K562 (cell line): Measurements from ENCODE around the gene MAP3K15. TPM values are rescaled to one million over a fixed set of nuclear protein-coding genes. Genes with fewer than 3 reads are reported as not detected.

Experiments used
- ATAC-seq: fragments of 200-7000 bp; cut with Tn5 transposase; 3 replicates; pipeline ENCODE4 v1.9.1; 2020; ENCODE audit warnings: moderate library complexity
- BruUV-seq: library from RNA; stranded (reverse); fragments of 400-500 nt; replicated peaks from 2 replicates; lab custom pipeline; 2021; lab: Mats Ljungman, UMichigan
- CTCF ChIA-PET: fragments of 300-600 bp; formaldehyde crosslinking; extraction: SDS; loops from one replicate; lab custom pipeline; 2021; ENCODE audit warnings: low intra/inter-chr PET ratio; lab: Yijun Ruan, JAX
- POLR2A ChIA-PET: fragments of 300-600, 350-650 bp; sonication (Branson Sonifier 250); formaldehyde crosslinking; extraction: SDS; loops from one replicate; lab custom pipeline; 2021; ENCODE audit warnings: antibody characterized with exemption, inconsistent platforms; lab: Yijun Ruan, JAX
- DNase-seq, 4 experiments: peaks; one replicate each; pipeline versions ENCODE4 v3.0.0 to v3.0.0-alpha.2; 2011 to 2018; ENCODE audit warnings: low spot score in 3 of 4, mixed read lengths in 3 of 4; ENCODE audit errors: extremely low read depth in 1 of 4
- FAIRE-seq: peaks from 2 replicates; lab custom pipeline; 2011; peaks lifted over from hg19 to GRCh38; lab: Jason Lieb, UNC
- H2AFZ ChIP-seq: 2 replicates; pipeline ENCODE4 v1.6.0; 2011; ENCODE audit warnings: low read depth, low read length, control low read depth, inconsistent platforms
- H3K27ac ChIP-seq: fragments of 200-600 bp; 3 replicates; pipeline ENCODE4 v1.8.0; 2011; ENCODE audit warnings: low read depth, mild to moderate bottlenecking, control low read depth, inconsistent platforms, low read length, moderate library complexity, mixed read lengths; ENCODE audit errors: extremely low read depth
- H3K27me3 ChIP-seq, 2 experiments: fragments of 300-600 bp in 1 of 2; 2 replicates in 1 of 2; 3 replicates in 1 of 2; pipeline versions ENCODE4 v1.6.0 to v1.8.0; 2011; ENCODE audit warnings: inconsistent platforms in 2 of 2, low read length in 2 of 2, mild to moderate bottlenecking in 1 of 2, mixed read lengths in 1 of 2, moderate library complexity in 1 of 2; ENCODE audit not compliant: control insufficient read depth in 2 of 2, insufficient read depth in 2 of 2
- H3K36me3 ChIP-seq: fragments of 300-600 bp; 3 replicates; pipeline ENCODE4 v1.8.0; 2011; ENCODE audit warnings: mild to moderate bottlenecking, low read length, inconsistent platforms; ENCODE audit not compliant: control insufficient read depth, insufficient read depth
- H3K4me1 ChIP-seq, 2 experiments: fragments of 200-600 bp in 1 of 2; replicated peaks in 1 of 2; 2 replicates in 1 of 2; 3 replicates in 1 of 2; pipeline versions ENCODE4 v1.5.1 to v1.8.0; 2011; ENCODE audit warnings: inconsistent platforms in 2 of 2, low read length in 2 of 2, mild to moderate bottlenecking in 1 of 2, mixed read lengths in 1 of 2, moderate library complexity in 1 of 2; ENCODE audit not compliant: control insufficient read depth in 2 of 2, insufficient read depth in 2 of 2
- H3K4me2 ChIP-seq: 2 replicates; pipeline ENCODE4 v1.6.1; 2011; ENCODE audit warnings: low read length, control low read depth, inconsistent platforms, mixed read lengths; ENCODE audit not compliant: insufficient read depth
- H3K4me3 ChIP-seq: fragments of 200-600 bp; sonication (generic), shearing (Covaris generic); 2 replicates; pipeline ENCODE4 v1.5.1; 2016; ENCODE audit warnings: control low read depth, inconsistent platforms
- H3K79me2 ChIP-seq: fragments of 200-600 bp; 3 replicates; pipeline ENCODE4 v1.8.0; 2011; ENCODE audit warnings: low read length, inconsistent platforms; ENCODE audit not compliant: control insufficient read depth, insufficient read depth
- H3K9ac ChIP-seq, 2 experiments: 2 replicates each; pipeline versions ENCODE4 v1.6.0 to v1.6.1; 2011; ENCODE audit warnings: low read depth in 2 of 2, low read length in 2 of 2, control low read depth in 1 of 2, inconsistent platforms in 1 of 2, mild to moderate bottlenecking in 1 of 2, mixed read lengths in 1 of 2; ENCODE audit not compliant: insufficient read depth in 1 of 2
- H3K9me1 ChIP-seq: one replicate; pipeline ENCODE4 v1.6.0; 2011; ENCODE audit warnings: inconsistent platforms, mild to moderate bottlenecking, low read length, moderate library complexity; ENCODE audit not compliant: control insufficient read depth, insufficient read depth
- H3K9me3 ChIP-seq: replicated peaks from 2 replicates; pipeline ENCODE4 v1.5.1; 2011; ENCODE audit warnings: low read depth, low read length, inconsistent platforms; ENCODE audit not compliant: control insufficient read depth, insufficient read depth
- H4K20me1 ChIP-seq: replicated peaks from 2 replicates; pipeline ENCODE4 v1.6.1; 2011; ENCODE audit warnings: low read length, inconsistent platforms, mixed read lengths; ENCODE audit not compliant: control insufficient read depth, insufficient read depth
- CREB3L1 ChIP-seq: fragments of 450-650 bp; IDR thresholded peaks from 2 replicates; pipeline ENCODE4 v1.6.1; 2014; ENCODE audit warnings: low read depth, mild to moderate bottlenecking, moderate library complexity, borderline replicate concordance
- EP300 ChIP-seq: IDR thresholded peaks from 2 replicates; pipeline ENCODE4 v1.6.1; 2012; ENCODE audit warnings: low read length, improper control_type of control experiment
- L3MBTL2 ChIP-seq: fragments of 450-650 bp; IDR thresholded peaks from 2 replicates; pipeline ENCODE4 v1.6.1; 2016; ENCODE audit warnings: mild to moderate bottlenecking, moderate library complexity
- LEF1 ChIP-seq: fragments of 450-650 bp; IDR thresholded peaks from 2 replicates; pipeline ENCODE4 v1.6.1; 2016; ENCODE audit warnings: mild to moderate bottlenecking
- NFRKB ChIP-seq: fragments of 450-650 bp; IDR thresholded peaks from 2 replicates; pipeline ENCODE4 v1.6.1; 2016; ENCODE audit warnings: low read depth
- NR2F6 ChIP-seq: fragments of 450-650 bp; formaldehyde crosslinking; IDR thresholded peaks from 2 replicates; pipeline ENCODE4 v1.4.0; 2020; ENCODE audit warnings: mild to moderate bottlenecking
- PPARD ChIP-seq: fragments of 250-450 bp; sonication (Bioruptor Pico); IDR thresholded peaks from 2 replicates; pipeline ENCODE4 v1.8.0; 2022; ENCODE audit warnings: inconsistent platforms, mild to moderate bottlenecking, moderate library complexity
- SMAD2 ChIP-seq: fragments of 150-350 bp; IDR thresholded peaks from 2 replicates; pipeline ENCODE4 v1.6.1; 2014; ENCODE audit warnings: low read depth, mild to moderate bottlenecking, low read length
- THRA ChIP-seq: fragments of 450-650 bp; IDR thresholded peaks from 2 replicates; pipeline ENCODE4 v1.6.1; 2017; ENCODE audit warnings: mild to moderate bottlenecking, moderate library complexity
- ZBTB5 ChIP-seq: fragments of 450-650 bp; IDR thresholded peaks from 2 replicates; pipeline ENCODE4 v1.6.1; 2017; ENCODE audit warnings: antibody characterized with exemption
- ZNF121 ChIP-seq: sonication (generic); formaldehyde crosslinking; conservative IDR thresholded peaks from 2 replicates; pipeline ENCODE4 v1.8.0; 2022; ENCODE audit warnings: missing genetic modification reagents
- ZNF707 ChIP-seq: fragments of 250-450 bp; sonication (Bioruptor Pico); conservative IDR thresholded peaks from 2 replicates; pipeline ENCODE4 v1.8.0; 2022; ENCODE audit warnings: inconsistent platforms, mild to moderate bottlenecking, moderate library complexity
- ZNF764 ChIP-seq: fragments of 250-450 bp; sonication (Bioruptor Pico); IDR thresholded peaks from 2 replicates; pipeline ENCODE4 v1.4.0; 2020; ENCODE audit warnings: low read depth, mild to moderate bottlenecking, moderate library complexity
- ZNF766 ChIP-seq: fragments of 200-800 bp; sonication (Bioruptor generic); conservative IDR thresholded peaks from 2 replicates; pipeline ENCODE4 v1.6.1; 2016; ENCODE audit warnings: missing genetic modification characterization, missing compliant biosample characterization
- WGBS: fragments of 100-300 bp; shearing (Covaris generic); methylation state at CpG from one replicate; pipeline ENCODE4 v1.1.6; 2016; ENCODE audit warnings: low coverage, mixed read lengths; ENCODE audit not compliant: insufficient coverage; ENCODE audit errors: missing lambda C conversion rate; 5-methylcytosine and 5-hydroxymethylcytosine counted together
- in situ Hi-C: fragments of 300-500 bp; cut with MboI; formaldehyde crosslinking; loops from 4 replicates; pipeline ENCODE4 v1.15.0; 2018; ENCODE audit warnings: inconsistent platforms, mixed read lengths
- intact Hi-C: fragments of 100-400 bp; cut with micrococcal nuclease; formaldehyde crosslinking; loops from 2 replicates; pipeline ENCODE4 v1.14.2; 2022
- polyA plus RNA-seq, 8 experiments: library from polyadenylated mRNA; depleted of rRNA in 4 of 8; stranded (reverse) in 5 of 8; unstranded in 3 of 8; fragments of >200 nt; fragmentation: Nextera tagmentation in 2 of 8; fragmentation: Illumina TruSeq in 1 of 8; extraction: Ambion mirVana in 2 of 8; extraction: Trizol in 1 of 8; gene quantifications; 2 replicates each; pipeline versions ENCODE4 v1.2.1 to v1.2.3, GENCODE V29; 2011 to 2014; ENCODE audit warnings: inconsistent platforms in 1 of 8, missing spikeins in 1 of 8
- total RNA-seq, 7 experiments: library from RNA; depleted of rRNA in 6 of 7; stranded (reverse); fragments of >200 nt in 6 of 7; fragmentation: Illumina TruSeq in 2 of 7; extraction: Trizol in 2 of 7; gene quantifications; 2 replicates each; pipeline versions ENCODE4 v1.2.1 to v1.2.3, GENCODE V29; 2011 to 2021; ENCODE audit warnings: low replicate concordance in 1 of 7
- TF ChIP-seq, protein P1 (sequence below): fragments of 250-450 bp; sonication (Bioruptor Pico); IDR thresholded peaks from 2 replicates; pipeline ENCODE4 v1.5.0; 2021; ENCODE audit warnings: mild to moderate bottlenecking, moderate library complexity

The MAP3K15 gene
- total and polyA plus RNA-seq, 9 of the 15 experiments (the other 6 are each of a cell fraction or from before 2014, with no cell fraction given) = 0.03 to 0.29 (median 0.14) TPM; not detected in 5

GRCh38 chrX:19388741-19389140 is 126.6 kb downstream of the MAP3K15 start:
- H2AFZ ChIP-seq = no peak overlapping the region
- no peak overlapping the region for H3K9ac ChIP-seq
- peaks cover 0 to 4% of the 10 kb centered on the region in 2 experiments; a peak in 1 of 5 replicates for H3K27me3 ChIP-seq
- H3K4me2 ChIP-seq = no peak overlapping the region
- no peak overlapping the region for H3K4me3 ChIP-seq
- intact Hi-C loops (no loop called here), in situ Hi-C loops (no loop called here)
- H4K20me1 ChIP-seq = no peaks in the 10 kb centered on the region
- peaks cover 9 to 10% of the 10 kb centered on the region in 2 experiments; a peak in 4 of 5 replicates for H3K4me1 ChIP-seq
- ATAC-seq (no peak), FAIRE-seq (no peak), DNase-seq (no peak)
- H3K79me2 ChIP-seq = no peaks in the 10 kb centered on the region
- H3K36me3 ChIP-seq = no peaks in the 10 kb centered on the region
- 8% methylated on average over 8 of the region's 8 CpGs for WGBS
- CTCF ChIA-PET = no interaction called here
- H3K9me3 ChIP-seq = no peaks in the 10 kb centered on the region
- H3K27ac ChIP-seq = no peak overlapping the region
- POLR2A ChIA-PET = interaction anchor here (0.7 kb wide), 1 partner anchor 13 kb away, joined by 3 read pairs; no protein-coding TSS in a partner anchor
- no peak for TF ChIP-seq SMAD2
- no peak for TF ChIP-seq CREB3L1
- no peak for TF ChIP-seq L3MBTL2
- TF ChIP-seq LEF1 = no peak
- TF ChIP-seq, protein P1, sequence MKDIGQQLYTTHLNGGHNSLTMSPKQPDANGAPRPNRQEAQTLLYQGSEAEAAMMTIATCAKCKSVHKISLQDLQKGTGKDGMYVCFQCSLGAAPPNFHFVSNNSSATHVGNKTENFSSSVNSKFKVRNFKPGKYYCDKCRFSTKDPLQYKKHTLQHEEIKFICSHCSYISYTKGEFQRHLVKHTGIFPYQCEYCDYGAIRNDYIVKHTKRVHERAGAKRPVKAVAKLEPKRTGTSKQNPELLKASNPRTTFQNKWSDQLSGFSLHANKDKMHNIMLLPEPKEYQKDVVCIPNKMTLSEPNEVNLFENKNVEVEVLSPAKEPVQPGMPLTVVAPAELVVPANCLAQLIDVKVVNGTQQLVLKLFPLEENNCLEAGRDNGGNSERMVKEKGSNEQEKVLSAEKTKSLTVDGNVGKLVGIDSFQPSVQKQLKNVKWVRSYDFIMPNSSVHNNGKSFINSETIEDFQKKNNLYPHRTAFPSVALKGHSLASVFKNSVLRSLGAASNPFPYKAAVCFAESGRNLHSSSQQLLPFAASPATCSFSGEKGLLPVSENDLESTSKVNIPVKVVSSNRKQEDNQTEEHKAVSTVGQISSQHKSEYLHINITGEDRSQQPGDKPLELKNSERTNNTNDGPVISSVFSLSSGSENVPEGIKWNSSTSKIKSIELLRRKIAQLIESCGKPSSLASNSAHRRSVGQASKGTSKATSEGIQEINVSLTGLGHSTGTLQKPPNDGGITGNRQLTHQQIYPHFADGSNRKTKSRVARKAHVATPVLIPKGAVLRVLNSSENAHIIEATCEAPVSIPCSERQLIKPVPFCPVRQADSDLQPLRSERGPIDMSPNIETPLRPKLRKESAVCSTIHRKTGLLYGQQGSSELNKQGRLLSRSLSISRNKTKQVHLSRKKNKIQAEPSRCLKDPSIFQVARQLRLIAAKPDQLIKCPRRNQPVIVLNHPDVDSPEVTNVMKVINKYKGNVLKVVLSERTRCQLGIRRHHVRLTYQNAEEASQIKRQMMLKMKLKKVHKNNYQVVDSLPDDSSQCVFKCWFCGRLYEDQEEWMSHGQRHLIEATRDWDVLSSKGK (CRISPR knock-in tag) = no peak
- no peak for TF ChIP-seq EP300
- TF ChIP-seq THRA = no peak
- no peak for TF ChIP-seq NR2F6 (CRISPR knock-in tag)
- no peak for TF ChIP-seq NFRKB
- TF ChIP-seq ZNF121 (CRISPR knock-in tag) = no peak
- TF ChIP-seq ZNF707 (CRISPR knock-in tag) = no peak
- no peak for TF ChIP-seq ZNF766
- no peak for TF ChIP-seq PPARD
- TF ChIP-seq ZNF764 (CRISPR knock-in tag) = no peak
- TF ChIP-seq ZBTB5 = no peak
- BruUV-seq = no TSS peak
- H3K9me1 ChIP-seq = no peaks in the 10 kb centered on the region
